Measurements from ENCODE around the gene CLCN6.

Gene CLCN6

DNA sequence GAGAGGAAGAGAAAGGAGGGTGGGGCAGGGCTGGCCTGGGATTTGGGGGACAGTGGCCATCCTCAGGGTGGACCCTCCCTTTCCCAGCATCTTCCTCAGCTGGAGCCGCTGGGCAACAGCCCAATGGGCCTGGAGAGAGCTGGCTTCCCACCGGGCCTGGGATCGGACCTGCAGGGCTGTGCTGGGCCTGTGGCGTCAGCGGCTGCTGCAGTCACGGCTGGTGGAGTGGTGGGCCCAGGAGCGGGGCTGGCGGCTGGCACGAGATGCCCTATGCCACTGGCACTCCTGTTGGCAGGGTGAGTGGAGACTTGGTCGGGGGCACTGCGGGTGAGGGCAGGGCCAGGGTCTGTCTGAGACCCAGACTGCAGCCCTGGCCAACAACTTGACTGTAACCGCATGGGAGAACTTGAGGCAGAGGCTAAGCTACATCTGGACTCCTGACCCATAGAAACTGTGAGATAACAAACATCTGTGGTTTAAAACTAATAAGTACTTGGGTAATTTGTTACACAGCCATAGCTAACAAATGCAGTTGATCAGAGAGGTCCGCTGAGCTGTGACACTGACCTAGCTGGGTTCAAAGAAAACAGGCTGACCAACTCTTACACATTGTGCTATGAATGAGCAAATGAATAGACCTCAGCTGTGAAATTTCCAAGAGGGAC, 26.1 kb upstream of the CLCN6 start:
- FAIRE-seq (no peak), DNase-seq (ENCODE audit: extremely low spot score, insufficient read length, low read depth) (no peak)

DNA sequence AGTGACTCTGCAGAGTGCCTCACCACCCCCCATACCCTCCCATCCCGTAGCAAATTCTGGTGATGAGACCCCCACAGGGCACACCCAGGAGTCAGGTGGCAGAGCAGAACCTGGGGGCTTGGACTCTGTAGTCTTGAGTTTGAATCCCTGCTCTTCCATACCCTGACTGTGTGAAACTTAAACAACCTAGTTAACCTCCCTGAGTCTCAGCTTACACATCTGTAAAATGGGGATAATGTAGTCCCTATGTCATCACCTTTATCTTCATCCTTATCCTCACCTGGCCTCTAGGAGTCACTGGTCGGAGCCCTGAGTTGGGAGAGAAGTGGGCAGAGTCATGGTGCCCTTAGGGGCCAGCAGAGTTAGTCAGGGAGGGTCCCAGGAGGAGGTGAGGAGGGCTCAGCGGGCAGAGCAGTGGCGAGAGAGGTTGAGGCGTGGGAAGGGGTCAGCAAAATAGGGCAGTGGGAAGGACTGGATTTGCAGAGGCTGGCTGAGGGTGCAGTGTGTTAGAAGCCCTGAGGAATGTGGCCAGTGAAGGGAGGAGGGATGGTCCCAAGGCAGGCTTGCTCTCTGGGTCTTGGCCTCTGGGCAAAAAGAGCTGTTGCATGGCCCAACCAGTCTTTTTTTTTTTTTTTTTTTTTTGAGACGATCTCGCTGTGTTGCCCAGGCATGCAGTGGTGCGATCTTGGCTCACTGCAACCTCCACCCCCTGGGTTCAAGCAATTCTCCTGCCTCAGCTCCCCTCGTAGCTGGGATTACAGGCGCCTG, 25.4 kb upstream of the CLCN6 start:
- DNase-seq (ENCODE audit: extremely low spot score, insufficient read length, low read depth) (no peak), FAIRE-seq (no peak)

DNA sequence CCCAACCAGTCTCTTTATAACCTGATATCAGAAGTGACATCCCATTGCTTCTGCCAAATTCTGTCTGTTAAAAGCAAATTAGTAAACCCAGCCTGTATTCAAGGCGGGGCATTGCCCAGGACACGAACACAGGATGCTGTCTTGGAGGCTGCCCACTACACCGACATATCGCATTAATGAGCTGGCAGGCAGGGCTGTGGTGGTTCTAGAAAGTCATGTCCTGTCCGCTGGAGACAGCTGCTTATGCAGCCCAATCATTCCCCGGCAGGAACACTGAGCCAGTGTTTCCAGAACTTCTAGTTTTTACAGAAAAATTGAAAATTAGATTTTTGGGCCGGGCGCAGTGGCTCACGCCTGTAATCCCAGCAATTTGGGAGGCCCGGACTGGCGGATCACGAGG, 24.7 kb upstream of the CLCN6 start:
- FAIRE-seq (no peak), DNase-seq (ENCODE audit: extremely low spot score, insufficient read length, low read depth) (no peak)

DNA sequence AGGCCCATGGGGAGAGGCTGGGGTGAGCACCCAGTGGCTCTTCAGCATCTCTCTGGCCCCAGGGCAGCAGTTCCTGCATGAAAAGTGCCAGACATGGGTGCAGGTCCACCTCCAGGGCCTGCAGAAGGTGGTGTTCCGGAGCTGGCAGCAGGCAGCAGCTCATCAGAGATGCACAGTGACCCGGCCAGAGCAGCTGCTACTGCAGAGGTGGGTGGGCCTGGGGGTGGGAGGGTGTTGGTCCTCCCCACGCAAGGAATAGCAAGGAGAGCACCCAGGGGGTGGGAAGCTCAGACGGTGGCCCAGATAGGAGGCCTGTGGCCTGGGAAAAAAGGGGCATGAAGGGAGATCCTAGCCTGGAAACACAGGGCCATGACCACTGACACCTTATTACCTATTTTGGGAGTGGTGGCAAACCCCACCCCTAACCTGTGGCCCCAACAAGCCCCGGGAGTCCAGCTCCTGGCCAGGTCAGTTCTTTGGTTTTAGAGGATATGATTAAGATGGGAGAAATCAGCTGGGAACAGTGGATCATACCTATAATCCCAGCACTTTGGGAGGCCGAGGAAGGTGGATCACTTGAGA, 23.8 kb upstream of the CLCN6 start:
- FAIRE-seq = no peak
- no peak for DNase-seq (ENCODE audit: extremely low spot score, insufficient read length, low read depth)

- DNase-seq (ENCODE audit: extremely low spot score, insufficient read length, low read depth) (no peak), FAIRE-seq (no peak)
These were observed 22.4 kb upstream of the CLCN6 start for GRCh38 chr1:11783556-11783955.

- FAIRE-seq (no peak), DNase-seq (ENCODE audit: extremely low spot score, insufficient read length, low read depth) (no peak)
These were observed 21.6 kb upstream of the CLCN6 start for GRCh38 chr1:11784256-11784992.

GRCh38 chr1:11784993-11785769, 20.8 kb upstream of the CLCN6 start:
- peak; percentile 58 for FAIRE-seq
- DNase-seq (ENCODE audit: extremely low spot score, insufficient read length, low read depth) = peak; percentile 69

DNA sequence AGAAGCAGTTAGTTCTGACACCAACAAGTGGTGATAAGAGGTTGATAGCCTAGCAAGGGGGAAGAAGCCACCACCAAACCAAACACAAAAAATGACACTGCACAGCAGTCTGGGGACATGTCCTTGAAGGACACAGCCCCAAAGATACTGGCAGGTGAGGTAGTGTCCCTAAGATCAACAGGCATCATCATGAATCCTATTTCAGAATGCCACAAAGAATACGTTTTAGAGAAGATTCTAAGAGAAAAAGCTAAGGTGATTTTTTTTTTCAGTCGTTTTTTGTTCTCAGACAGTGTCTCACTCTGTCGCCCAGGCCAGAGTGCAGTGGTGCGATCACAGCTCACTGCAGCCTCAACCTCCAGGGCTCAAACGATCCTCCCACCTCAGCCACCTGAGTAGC, 19.8 kb upstream of the CLCN6 start:
- no peak for FAIRE-seq
- DNase-seq (ENCODE audit: extremely low spot score, insufficient read length, low read depth) = no peak

- no peak for FAIRE-seq
- no peak for DNase-seq (ENCODE audit: extremely low spot score, insufficient read length, low read depth)
These were observed 18.7 kb upstream of the CLCN6 start for GRCh38 chr1:11787251-11787803.

DNA sequence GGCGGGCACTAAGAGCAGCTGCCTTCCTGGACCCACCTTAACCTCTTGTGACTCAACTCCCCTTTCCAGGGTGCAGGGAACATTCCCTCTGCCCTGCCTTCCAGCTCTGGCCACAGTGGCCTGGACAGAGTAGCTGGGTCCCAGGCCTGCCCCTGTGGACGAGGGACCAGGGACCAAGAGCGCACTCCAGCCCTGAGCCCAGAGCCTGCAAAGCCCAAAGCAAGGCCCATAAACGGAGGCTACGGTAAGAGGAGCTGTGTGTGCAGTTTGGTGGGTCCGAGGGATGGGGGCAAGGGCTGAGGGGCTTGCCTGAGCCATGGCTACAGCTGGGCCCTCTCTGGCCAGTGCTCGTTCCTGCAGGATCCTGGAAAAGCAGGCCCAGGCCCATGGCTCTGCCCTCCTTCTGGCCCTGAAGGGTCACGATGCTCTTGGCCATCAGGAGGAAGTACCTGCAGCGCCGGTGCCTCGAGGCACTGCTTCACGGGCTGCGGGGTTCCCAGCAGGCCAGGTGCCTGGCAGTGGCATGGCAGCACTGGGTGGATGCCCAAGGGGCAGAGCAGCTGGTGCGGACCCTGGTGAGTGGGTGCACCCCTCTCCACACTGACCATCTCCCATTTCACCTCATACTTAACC, 18.1 kb upstream of the CLCN6 start:
- FAIRE-seq (no peak), DNase-seq (ENCODE audit: extremely low spot score, insufficient read length, low read depth) (no peak)

DNA sequence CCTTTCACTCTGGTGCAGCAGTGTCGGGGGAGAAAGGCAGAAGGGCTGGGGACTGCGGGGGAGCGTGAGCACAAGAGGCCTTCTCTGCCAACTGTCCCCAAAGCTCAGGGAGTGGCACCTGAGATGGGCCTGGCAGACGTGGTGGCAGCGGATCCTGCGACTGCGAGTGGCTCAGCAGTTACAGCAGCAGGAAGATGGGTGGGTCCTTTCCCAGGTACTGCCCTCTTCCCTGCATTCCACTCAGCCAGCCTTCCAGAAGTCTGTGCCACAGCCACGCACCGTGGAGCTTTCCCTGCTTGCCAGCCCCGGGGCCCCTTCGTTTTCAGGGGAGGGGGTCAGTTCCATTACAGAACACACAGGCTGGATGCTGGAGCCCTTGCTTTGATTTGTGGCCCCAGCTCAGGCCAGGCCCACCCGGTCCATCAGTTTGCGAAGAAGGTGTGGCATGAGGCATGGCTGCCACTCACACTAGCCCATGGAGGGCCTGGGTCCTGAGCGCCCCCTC, 17.4 kb upstream of the CLCN6 start:
- no peak for FAIRE-seq
- no peak for DNase-seq (ENCODE audit: extremely low spot score, insufficient read length, low read depth)

DNA sequence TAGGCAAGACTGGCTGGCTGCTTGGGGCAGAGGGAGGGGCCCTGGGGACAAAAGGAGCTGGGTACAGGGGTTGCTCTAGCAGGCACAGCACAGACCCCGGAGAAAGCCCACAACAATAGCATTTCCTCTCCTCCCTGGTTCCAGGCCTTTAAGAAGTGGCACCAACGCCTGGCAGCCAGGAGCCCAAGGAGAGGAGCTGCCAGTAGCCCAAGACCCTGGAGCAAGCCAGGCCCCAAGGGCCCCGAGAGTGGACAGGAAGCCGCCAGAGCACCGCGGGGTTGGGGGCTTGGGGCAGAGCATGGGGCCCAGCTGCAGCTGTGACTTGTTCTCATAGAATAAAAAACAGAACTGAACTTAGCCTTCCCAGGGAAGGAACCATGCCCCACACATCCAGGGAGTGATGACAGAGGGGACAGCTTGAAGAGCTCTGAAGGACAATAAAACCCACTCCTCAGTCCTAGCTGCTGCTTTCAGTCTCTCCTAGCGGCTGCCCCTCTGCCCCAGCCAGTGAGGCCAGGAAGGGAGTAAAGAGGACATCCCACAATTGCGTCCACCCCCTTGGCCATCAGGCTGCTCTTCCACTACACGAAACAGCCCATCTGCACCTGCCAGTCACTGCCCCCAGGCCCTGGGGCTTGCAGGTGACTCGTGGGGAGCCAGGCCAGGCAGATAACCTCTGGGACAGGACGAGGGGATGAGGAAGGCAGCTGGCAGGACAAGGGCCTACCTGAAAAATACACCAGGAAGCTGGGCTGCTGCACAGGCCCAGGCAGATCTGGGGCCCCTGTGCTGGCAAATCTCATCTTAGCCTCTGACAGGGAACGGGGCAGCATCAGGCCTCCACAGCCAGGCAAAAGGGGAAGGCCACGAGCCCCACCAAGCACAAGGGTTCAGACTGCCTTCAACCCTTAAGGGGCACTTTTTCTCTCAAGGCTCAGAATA, 16.6 kb upstream of the CLCN6 start:
- DNase-seq (ENCODE audit: extremely low spot score, insufficient read length, low read depth) (no peak), FAIRE-seq (no peak)

DNA sequence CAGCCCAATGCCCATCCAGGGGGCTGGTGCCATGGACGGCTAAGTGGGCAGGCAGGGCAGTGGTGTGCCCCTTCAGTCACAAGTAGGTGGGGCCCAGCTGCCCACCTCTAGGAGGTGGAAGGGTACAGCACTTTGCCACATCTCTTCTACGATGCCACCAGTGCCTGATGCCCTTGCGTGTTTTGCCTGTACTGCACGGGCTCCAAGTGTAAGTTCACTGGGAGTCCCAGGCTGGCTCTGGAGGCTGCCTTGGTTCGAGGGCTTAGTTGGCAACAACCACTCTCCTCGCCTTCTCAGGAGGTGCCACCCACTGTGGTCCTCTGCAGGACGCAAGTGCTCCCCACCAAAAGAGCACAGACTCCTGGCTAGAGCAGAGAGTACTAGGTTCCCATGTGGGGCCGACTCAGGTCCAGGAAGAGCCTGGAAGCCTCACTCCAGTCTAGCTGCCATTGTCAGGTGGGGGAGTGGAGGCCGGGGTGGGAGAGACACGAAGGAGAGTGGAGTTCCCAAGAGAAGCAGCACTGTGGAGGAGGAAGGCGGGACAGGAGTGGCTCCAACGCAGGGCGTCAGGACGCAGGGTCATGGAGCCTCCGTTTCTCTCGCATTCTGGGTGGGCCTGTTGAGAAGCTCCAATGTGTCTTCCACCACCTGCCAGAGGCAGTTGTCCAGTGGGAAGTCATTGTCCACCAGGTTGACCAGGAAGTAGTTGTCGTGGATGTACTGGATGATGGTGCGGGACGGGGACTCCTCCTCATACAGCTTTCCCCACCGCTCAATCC, 15.7 kb upstream of the CLCN6 start:
- no peak for DNase-seq (ENCODE audit: extremely low spot score, insufficient read length, low read depth)
- FAIRE-seq = no peak

DNA sequence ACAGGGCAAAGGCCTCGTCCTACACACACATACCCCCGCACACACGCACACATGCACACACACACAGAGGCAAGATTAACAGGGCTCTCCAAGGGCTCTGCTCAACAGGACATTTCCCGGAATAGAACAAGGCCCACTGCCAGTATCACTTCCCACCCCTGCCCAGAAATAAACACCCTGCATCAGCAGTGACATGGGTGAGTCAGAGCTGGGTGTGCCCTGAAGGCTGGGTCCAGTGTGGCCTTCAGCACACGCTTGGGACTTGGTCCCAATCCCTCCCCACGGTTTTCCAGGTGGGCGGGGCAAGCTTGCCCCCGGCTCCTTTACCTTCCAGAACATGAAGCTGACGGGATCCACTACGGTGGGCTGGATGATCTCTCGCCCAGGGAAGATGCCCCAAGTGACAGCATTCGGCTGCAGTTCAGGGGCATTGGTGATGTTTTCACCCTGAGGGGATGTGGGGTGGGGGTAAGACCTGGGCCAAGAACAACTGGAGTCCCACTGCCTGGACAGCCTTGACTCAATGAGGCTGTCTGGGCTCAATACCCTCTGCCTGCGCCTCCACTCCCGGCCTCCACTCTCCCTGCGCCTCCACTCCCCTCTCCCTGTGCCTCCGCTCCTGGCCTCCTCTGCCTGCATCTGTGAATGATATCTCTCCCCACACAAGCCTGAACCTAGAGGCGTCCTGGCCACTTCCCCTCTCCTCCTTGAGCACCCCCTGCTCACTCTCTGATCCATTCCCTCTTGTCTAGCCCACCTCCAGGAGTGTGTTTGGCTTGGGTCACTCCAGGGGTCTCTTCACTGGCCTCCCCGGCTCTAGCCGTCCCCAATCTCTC, 14.9 kb upstream of the CLCN6 start:
- no peak for FAIRE-seq
- no peak for DNase-seq (ENCODE audit: extremely low spot score, insufficient read length, low read depth)

DNA sequence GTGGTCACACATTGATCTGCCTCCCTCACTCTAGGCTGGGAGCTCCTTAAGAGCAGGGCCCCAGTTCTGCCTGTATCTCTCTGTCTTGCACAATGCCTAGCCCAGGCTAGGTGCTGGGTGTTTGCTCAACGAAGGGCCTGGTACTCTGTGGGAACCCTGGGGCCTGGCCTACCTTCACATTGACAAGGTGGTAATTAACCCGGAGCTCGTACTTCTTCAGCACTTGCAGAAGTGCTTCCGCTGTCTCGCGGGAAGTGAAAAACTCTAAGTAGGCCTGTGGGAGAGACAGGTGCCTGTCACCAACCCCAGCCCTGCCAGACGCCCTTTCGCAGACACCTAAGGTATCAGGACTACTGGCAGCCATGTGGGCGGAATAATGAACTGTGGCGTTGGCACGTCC, 13.9 kb upstream of the CLCN6 start:
- DNase-seq (ENCODE audit: extremely low spot score, insufficient read length, low read depth) = no peak
- FAIRE-seq = no peak

DNA sequence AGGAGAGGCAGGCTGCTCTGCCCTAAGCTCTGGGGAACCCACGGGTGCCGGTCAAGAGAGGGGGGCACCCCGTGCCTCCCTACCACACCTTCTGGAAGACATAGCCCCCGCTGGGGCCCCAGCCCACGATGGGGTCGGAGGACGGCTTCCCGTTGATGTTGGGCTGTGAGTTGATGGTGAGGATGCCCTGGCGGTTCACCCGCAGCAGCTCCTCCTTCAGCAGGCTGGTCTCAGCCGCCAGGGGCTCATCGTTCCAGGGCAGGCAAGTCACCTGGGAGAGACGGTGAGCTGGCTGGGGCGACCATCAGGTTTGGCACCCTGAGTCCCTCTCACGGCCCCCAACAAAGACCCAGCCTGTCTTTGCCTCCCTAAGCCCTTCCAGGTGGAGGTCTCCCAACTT, 12.2 kb upstream of the CLCN6 start:
- no peak for DNase-seq (ENCODE audit: extremely low spot score, insufficient read length, low read depth)
- FAIRE-seq = no peak

All from GM18507 (cell line).